HT-29 (cell line): ENCODE results near the gene CKAP2L. TPM values are rescaled to one million over a fixed set of nuclear protein-coding genes. Genes with fewer than 3 reads are reported as not detected.

ENCODE experiments used
- total RNA-seq: library from RNA; depleted of rRNA; stranded (reverse); fragments of >200 nt; shearing (Covaris generic); gene quantifications from 2 replicates; pipeline ENCODE4 v1.2.3, GENCODE V29; 2014; rRNA removed

The CKAP2L gene
- total RNA-seq, 1 experiment from 2014 or later = 2.5 TPM

Other genes starting within 250 kb of the CKAP2L start
- gene POLR1B, start 222.1 kb downstream of the CKAP2L start, total RNA-seq = 33.0 and 33.5 TPM in 2 replicates
- gene CHCHD5, start 180.0 kb downstream of the CKAP2L start, total RNA-seq = 24.7 and 36.1 TPM in 2 replicates
- gene SLC20A1, start 118.7 kb downstream of the CKAP2L start, total RNA-seq = 30.3 and 32.7 TPM in 2 replicates
- 1.4 and 1.6 TPM in 2 replicates for gene NT5DC4, start 43.6 kb downstream of the CKAP2L start, total RNA-seq
- not detected in 2 replicates for gene IL1A, start 19.9 kb upstream of the CKAP2L start, total RNA-seq
- 0.13 and 0.20 TPM in 2 replicates for gene IL1B, start 72.2 kb upstream of the CKAP2L start, total RNA-seq
- gene IL37, start 146.6 kb upstream of the CKAP2L start, total RNA-seq = not detected in 2 replicates
- not detected in 2 replicates for gene IL36G, start 213.4 kb upstream of the CKAP2L start, total RNA-seq
- gene IL36A, start 240.8 kb upstream of the CKAP2L start, total RNA-seq = not detected in 2 replicates